HG03159 (cell line): ENCODE results near the gene SLC47A2.

Experiments used
- ATAC-seq: cut with Tn5 transposase; IDR thresholded peaks from one replicate; pipeline ENCODE4 v1.9.1; 2021; ENCODE audit warnings: mild to moderate bottlenecking, moderate library complexity; ENCODE audit not compliant: unreplicated experiment

Gene SLC47A2

DNA sequence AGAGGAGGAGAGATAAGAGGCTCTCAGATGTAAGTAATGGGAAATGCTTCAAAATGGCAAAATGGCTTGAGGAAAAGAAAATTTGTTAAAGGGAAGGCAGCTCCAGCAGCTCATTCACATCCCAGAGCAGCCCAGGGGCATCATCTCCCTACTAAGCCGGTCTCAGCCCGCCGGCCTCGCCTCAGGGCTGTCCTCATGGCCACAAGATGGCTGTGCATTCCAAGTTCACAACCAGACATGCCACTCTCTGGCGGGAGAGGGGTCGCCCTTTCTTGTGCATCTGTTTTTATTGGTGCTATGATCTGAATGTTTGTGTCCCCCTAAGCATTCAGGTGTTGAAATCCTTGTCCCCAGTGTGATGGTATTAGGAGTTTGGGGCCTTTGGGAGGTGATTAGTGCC is 13.5 kb upstream of the SLC47A2 start:
- ATAC-seq: no peak

GRCh38 chr17:19728084-19728495 is 11.7 kb upstream of the SLC47A2 start:
- ATAC-seq: no peak

DNA sequence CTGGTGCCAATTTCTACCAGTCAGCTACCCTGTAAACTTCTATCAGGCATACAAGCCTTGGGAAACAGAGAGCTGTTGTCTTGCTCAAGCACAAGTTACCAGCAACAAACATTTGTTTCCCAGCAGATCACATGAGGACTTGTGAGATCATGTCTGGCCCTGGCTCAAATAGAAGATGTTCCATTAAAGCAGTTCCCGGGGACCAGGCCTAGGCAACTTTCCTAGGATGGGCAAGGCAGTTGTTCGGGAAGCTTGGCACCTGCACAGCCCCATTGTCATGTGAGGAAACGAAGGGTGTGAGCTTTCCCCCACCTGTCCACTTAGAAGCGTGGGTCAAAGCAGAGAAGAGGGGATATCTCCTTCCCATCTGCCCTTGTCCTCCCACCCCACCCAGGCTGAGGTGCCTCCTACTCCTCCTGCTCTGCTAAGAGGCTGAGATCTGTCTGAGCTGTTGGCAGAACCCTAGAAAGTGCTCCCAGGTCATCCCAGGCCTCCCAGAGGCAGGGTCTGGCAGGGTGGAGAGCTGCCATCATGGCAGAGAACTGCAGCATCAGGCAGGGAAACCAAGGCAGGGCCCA is 11.2 kb upstream of the SLC47A2 start:
- no peak for ATAC-seq

GRCh38 chr17:19726631-19727376 is 10.4 kb upstream of the SLC47A2 start:
- ATAC-seq: no peak

DNA sequence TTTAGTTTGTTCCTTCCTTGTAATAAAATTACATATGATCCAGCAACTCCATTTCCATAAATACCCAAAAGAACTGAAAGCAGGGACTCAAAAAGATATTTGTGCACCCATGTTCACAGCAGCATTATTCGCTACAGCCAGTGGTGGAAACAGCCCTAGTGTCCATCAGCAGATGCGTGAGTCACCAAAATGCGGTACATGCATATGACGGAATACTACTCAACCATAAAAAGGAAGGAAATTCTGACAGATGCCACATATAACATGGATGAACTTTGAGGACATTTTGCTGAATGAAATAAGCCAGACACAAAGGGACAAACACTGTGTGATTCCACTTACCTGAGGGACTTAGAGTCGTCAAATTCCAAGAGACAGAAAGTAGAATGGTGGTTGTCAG is 9.1 kb upstream of the SLC47A2 start:
- no peak for ATAC-seq

DNA sequence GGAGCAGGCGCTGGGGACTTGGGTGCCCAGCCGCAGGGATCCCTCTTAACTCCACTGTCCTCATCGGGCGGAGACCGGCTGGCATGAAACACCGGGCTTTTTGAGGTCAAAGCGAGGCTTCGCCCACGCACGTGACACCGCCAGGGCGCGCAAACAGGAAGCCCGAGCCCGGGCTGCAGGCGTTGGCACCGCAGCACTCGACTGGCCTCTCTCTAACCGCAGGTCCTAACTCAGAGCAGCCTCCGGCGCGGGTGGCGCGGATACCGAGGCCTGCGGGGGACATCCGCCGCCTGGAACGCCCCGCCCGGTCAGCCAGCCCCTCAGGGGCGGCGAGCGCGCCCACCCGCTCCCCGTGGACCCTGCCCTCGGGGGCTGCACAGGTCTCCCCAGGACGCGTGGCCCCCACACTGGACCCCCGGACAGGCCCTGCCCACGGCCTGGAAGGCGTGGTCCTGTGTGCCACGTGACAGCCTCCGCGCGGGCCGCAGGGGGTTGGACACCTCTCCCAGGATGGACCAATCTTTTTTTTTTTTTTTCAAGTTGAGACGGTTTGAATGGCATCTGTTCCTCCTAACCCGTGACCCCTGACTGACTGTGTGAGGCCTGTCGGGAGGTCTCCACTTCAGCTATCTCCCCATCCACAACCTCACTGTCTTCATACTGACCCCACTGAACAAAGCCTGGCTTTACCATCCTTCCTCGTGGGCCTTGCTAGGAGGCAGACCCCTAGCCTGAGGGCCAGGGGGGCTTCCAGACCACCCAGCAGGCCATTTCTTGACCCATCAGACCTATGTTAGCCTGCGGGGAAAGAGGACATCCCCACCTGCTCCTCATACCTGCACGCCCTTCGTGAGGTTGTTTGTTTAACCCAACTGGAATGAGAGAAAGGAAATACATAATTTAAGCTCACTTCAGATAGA is 8.4 kb upstream of the SLC47A2 start:
- no peak for ATAC-seq

DNA sequence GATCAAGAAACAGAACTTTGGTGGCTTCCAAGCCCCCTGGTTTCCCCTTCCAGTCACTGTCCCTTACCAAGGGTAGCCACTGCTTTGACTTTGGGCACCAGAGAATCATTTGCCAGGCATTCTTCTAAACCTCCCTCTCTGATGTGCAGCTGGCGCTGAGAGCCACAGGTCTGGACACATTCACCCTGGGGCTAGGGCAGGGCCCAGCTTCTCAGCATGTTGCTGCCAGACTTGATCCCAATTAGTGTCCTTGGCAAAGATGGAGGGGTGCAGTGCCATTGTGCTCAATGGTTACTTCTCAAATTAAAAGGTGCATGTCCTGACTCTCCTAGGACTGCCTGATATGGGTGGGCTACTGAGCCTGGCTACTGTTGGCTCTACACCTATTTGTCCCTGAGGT is 7.6 kb upstream of the SLC47A2 start:
- ATAC-seq: no peak

DNA sequence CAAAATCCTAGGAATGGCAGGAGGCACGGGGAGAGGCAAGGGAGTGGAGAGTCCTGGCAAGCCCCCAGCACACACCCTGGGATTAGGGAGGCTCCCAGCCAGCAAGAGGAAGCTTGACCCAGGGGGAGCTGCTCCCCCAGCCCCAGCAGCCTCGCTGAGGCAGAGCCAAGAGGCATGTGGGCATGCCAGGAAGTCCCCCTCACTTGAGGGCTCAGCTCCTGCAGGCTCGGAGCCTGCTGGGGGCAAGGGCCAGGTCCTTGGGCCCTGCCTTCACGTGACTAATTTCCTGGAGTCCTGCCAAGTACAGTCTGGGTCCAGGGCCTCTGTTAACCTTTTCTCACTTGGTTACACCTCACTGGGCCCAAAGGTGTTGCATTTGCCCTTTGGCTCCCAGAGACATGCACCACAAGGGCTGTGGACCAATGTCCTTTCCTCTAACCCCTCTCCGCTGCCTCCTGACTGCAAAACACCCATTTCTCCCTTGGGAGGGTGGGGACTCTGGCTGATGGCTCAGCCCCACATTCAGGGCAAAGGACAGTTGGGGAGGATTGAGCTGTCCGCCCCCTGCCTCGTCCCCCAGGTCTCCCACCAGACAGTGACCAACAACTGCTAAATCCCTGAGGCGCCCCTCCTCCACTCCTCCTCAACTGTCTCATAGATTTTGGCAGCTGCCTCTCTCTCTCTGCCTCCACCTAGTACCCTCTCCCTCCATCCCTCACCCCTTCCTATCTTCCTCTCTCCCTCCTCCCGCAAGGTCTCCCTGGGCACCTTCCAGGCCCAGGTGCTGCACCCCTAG is 4.4 kb upstream of the SLC47A2 start:
- no peak for ATAC-seq

GRCh38 chr17:19720210-19720475 is 3.8 kb upstream of the SLC47A2 start:
- ATAC-seq: no peak

DNA sequence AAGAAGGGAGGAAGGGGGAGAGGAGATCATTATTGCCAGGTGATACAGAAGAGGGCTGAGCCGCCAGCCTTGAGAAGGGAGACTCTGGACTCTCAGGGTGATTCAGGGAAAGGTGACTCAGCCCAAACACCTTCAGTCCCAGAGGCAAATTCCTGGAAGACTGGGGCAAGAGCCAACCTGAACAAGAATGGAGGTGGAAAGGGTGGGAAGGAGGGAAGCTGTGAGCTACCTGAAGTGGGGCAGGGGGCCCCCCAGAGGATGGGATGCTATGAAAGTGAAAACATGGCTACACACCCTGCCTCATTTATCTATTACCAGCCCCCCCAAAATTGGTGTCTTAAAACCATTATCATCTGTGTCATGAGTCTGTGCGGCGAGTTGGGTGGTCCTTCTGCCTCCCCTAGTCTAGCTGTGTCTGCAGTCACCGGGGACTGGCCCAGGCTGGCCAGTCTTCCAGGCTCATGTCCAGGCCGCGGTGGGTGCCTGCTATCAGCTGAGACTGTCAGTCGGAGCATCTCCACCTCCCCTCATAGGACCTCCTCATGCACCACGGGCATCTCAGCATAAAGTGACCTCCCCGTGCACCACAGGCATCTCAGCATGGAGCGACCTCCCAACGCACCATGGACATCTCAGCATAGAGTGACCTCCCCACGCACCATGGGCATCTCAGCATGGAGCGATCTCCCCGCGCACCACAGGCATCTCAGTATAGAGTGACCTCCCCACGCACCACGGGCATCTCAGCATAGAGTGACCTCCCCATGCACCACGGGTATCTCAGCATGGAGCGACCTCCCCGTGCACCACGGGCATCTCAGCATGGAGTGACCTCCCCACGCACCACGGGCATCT is 3.2 kb upstream of the SLC47A2 start:
- no peak for ATAC-seq

GRCh38 chr17:19718613-19719354 is 2.4 kb upstream of the SLC47A2 start:
- no peak for ATAC-seq

- no peak for ATAC-seq
These were observed 1.7 kb upstream of the SLC47A2 start for GRCh38 chr17:19718041-19718612.

- ATAC-seq: no peak
These were observed 1.1 kb upstream of the SLC47A2 start for GRCh38 chr17:19717411-19717908.

DNA sequence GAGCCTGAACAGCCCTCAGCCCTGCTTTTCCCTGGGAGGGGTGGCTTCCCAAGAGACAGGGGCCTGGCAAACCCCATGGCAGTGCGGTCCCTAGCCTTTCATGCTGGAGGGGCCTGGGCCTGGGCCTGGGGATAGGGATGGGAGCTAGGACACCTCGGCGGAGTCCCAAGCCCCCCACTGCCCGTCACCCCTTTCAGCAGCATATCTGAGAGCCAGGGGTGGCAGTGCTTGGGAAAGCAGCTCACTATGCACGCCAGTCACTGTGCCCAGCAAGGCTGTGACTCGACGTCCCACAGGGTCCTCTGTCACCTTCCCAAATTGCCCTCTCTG is 612 bp upstream of the SLC47A2 start:
- no peak for ATAC-seq

DNA sequence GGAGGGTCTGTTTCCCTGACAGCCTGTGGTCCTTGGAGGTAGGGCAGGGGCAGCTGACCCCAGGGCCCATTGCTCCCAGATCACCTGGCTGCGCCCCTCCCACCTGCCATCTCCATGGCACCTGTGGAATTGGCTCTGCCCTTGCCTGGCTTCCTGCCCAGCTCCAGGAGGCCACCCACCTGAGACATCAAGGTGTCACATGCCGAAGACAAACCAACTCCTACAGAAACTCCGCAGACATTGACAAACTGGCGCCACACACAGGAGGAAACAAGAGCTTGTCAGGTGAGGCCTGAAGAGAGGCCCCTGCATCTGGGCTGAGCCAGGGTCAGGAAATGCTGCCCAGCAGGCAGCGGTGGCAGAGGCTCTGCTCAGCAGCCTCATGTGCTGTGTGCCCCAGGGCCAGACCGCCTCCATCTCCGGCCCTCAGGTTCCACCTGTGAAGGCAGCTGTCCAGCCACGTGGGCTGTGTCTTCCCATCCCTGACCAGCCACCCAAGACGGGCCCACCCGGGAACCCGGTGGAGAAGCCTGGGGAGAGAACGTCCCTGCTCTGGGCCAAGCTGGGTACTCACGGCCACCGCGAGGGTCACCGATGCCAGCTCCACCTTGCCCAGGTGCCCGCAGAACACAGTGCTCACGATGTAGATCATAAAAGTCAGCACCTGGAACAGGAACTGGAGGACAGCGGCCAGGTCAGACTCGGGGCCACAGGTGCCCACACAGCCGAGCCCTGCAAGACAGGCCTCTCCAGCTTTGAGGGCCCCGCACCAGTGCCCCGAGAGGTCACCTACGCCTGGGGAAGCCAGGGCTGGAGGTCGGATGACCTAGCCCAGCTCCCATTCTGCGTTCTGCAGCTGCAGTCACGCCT is 1.6 kb downstream of the SLC47A2 start:
- no peak for ATAC-seq

DNA sequence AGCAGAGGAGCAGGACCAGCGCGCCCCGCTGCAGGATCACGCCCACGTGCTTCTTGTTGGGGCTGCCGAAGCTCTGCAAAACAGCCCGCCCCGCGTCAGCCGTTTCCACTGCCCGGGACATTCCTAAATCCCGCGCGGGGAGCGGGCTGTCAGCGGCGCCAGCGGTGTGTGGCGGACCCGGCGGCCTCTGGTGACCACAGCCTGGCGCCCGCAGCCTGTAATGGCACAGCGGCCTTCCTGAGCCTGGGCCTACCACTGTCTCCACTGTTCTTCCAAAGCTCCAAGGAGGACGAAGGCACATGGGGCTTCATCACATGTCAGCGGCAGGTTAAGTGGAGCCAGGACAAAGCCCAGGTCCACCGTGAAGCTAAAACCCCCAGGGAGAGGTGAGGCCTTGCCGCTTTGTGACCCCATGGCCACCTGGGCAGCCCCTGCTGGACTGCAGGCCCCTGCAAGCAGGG is 2.5 kb downstream of the SLC47A2 start:
- no peak for ATAC-seq

DNA sequence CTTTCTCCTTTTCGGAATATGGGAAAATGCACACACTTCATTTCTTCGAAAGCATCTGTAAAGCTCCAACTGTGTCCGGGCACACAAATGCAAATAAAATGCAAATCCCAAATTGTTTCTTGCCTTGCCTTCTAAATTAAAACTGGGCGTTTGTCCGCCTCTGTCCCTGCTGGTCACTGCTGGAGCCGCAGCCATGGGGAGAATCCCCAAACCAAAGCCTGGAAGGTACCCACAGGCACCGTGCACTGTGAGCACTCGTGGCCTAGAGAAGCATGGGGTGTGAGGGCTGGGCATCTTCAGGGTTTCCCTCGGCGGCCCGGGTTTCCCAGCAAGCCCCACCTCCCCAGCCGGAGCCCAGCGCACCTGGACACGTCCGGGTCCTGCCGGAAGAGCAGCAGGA is 2.9 kb downstream of the SLC47A2 start:
- ATAC-seq: no peak

GRCh38 chr17:19712436-19713004 is 3.9 kb downstream of the SLC47A2 start:
- no peak for ATAC-seq
